Gastroesophageal sphincter (tissue), 4 donors: ENCODE data around the gene TSPAN5. TPM values are rescaled to one million over a fixed set of nuclear protein-coding genes. Genes with fewer than 3 reads are reported as not detected.

ENCODE experiments used
- ATAC-seq: fragments of 150-250 bp; one replicate; pipeline ENCODE4 v1.9.1; 2016; ENCODE audit warnings: mild to moderate bottlenecking, moderate library complexity
- H3K27ac ChIP-seq, 4 donors: fragments of 200-600 bp; sonication (generic) in 3 of 4; 1 replicate in 3 of 4; 2 replicates in 1 of 4; pipeline ENCODE4 v1.5.1; 2016 to 2019
- H3K27me3 ChIP-seq: fragments of 200-600 bp; sonication (generic); one replicate; pipeline ENCODE4 v1.5.1; 2019
- H3K36me3 ChIP-seq, 2 donors: fragments of 200-600 bp; sonication (generic); one replicate each; pipeline ENCODE4 v1.5.1; 2019; ENCODE audit warnings: control low read depth in 1 of 2
- H3K4me1 ChIP-seq, 3 donors: fragments of 200-600 bp; sonication (generic); 1 replicate in 2 of 3; 2 replicates in 1 of 3; pipeline ENCODE4 v1.5.1; 2016 to 2019; ENCODE audit warnings: control low read depth in 2 of 3
- H3K4me3 ChIP-seq, 2 donors: fragments of 200-600 bp; sonication (generic); one replicate each; pipeline ENCODE4 v1.5.1; 2019; ENCODE audit warnings: mild to moderate bottlenecking in 1 of 2, moderate library complexity in 1 of 2
- H3K9me3 ChIP-seq, 3 donors: fragments of 200-600 bp; sonication (generic); one replicate each; pipeline ENCODE4 v1.5.1; 2017 to 2019; ENCODE audit warnings: control low read depth in 2 of 3
- CTCF ChIP-seq, 4 experiments: fragments of 200-600 bp in 2 of 4; fragments of 450-650 bp in 2 of 4; sonication (generic) in 1 of 4; IDR thresholded peaks; one replicate each; pipeline ENCODE4 v1.5.1; 2017 to 2019; ENCODE audit warnings: antibody characterized with exemption in 4 of 4, mild to moderate bottlenecking in 2 of 4, moderate library complexity in 2 of 4
- EP300 ChIP-seq: sonication (generic); formaldehyde crosslinking; IDR thresholded peaks from one replicate; pipeline ENCODE4 v1.6.1; 2017; ENCODE audit warnings: antibody characterized with exemption, mild to moderate bottlenecking
- POLR2A ChIP-seq, 2 donors: fragments of 450-650 bp; IDR thresholded peaks; one replicate each; pipeline ENCODE4 v1.6.1; 2017; ENCODE audit warnings: antibody characterized with exemption in 2 of 2, mild to moderate bottlenecking in 2 of 2, moderate library complexity in 1 of 2
- POLR2AphosphoS5 ChIP-seq: sonication (generic); formaldehyde crosslinking; IDR thresholded peaks from one replicate; pipeline ENCODE4 v1.6.1; 2017; ENCODE audit warnings: antibody characterized with exemption
- whole genome bisulfite sequencing, 2 donors: methylation state at CpG; one replicate each; pipeline ENCODE4 v1.1.5; 2018; ENCODE audit warnings: low coverage in 1 of 2; 5-methylcytosine and 5-hydroxymethylcytosine counted together
- total RNA-seq, 4 donors: library from RNA; depleted of rRNA; stranded (reverse); fragments of >200 nt; gene quantifications; one replicate each; pipeline ENCODE4 v1.1.0, GENCODE V29; 2016

Gene TSPAN5
- total RNA-seq, 4 donors from 2014 or later, result 9.8 to 14.0 (median 12.2) TPM

GRCh38 chr4:98508248-98508647, 150.2 kb downstream of the TSPAN5 start:
- ATAC-seq, result no peak
- Histone ChIP-seq H3K9me3 (no peaks in the 10 kb centered on the region), H3K27me3 (no peaks in the 10 kb centered on the region), H3K4me1 (no peaks in the 10 kb centered on the region), H3K36me3 (no peaks in the 10 kb centered on the region), H3K27ac (no peak overlapping the region), H3K4me3 (no peak overlapping the region)
- TF ChIP-seq POLR2AphosphoS5, result no peak
- TF ChIP-seq EP300, result no peak
- no peak for TF ChIP-seq CTCF (IDR thresholded peaks at IDR 0.05)
- no peak for TF ChIP-seq POLR2A (IDR thresholded peaks at IDR 0.05)
- WGBS, 2 donors, result 91 to 100% methylated on average over 2 to 4 of the region's 4 CpGs

GRCh38 chr4:98507299-98507698, 151.1 kb downstream of the TSPAN5 start:
- Histone ChIP-seq H3K4me1 (no peaks in the 10 kb centered on the region), H3K9me3 (no peaks in the 10 kb centered on the region), H3K27me3 (no peaks in the 10 kb centered on the region), H3K36me3 (no peaks in the 10 kb centered on the region), H3K4me3 (no peak overlapping the region), H3K27ac (no peak overlapping the region)
- TF ChIP-seq CTCF (IDR thresholded peaks at IDR 0.05) (no peak), EP300 (no peak), POLR2A (IDR thresholded peaks at IDR 0.05) (no peak), POLR2AphosphoS5 (no peak)
- 57 to 78% methylated on average over 3 of the region's 3 CpGs for WGBS, 2 donors
- ATAC-seq, result no peak

- TF ChIP-seq POLR2A (IDR thresholded peaks at IDR 0.05), result no peak
- no peak for TF ChIP-seq CTCF (IDR thresholded peaks at IDR 0.05)
- TF ChIP-seq EP300, result no peak
- no peak for TF ChIP-seq POLR2AphosphoS5
- 63 to 70% methylated on average over 5 of the region's 5 CpGs for WGBS, 2 donors
These were observed 151.8 kb downstream of the TSPAN5 start for GRCh38 chr4:98506462-98507132.

GRCh38 chr4:98505992-98506391, 152.4 kb downstream of the TSPAN5 start:
- ATAC-seq, result no peak
- no peaks in the 10 kb centered on the region for H3K36me3 ChIP-seq
- H3K27me3 ChIP-seq, result no peaks in the 10 kb centered on the region
- no peaks in the 10 kb centered on the region for H3K4me1 ChIP-seq
- TF ChIP-seq POLR2AphosphoS5, result no peak
- TF ChIP-seq EP300, result no peak
- no peak for TF ChIP-seq CTCF (IDR thresholded peaks at IDR 0.05)
- TF ChIP-seq POLR2A (IDR thresholded peaks at IDR 0.05), result no peak
- 47 to 67% methylated on average over 1 of the region's 1 CpG for WGBS, 2 donors
- no peak overlapping the region for H3K27ac ChIP-seq
- H3K9me3 ChIP-seq, result no peaks in the 10 kb centered on the region
- H3K4me3 ChIP-seq, result no peak overlapping the region

More at GRCh38 chr4:98506462-98507132, 151.8 kb downstream of the TSPAN5 start:
- Histone ChIP-seq H3K27me3 (no peaks in the 10 kb centered on the region), H3K9me3 (no peaks in the 10 kb centered on the region), H3K27ac (no peak overlapping the region), H3K4me3 (no peak overlapping the region), H3K36me3 (no peaks in the 10 kb centered on the region), H3K4me1 (no peaks in the 10 kb centered on the region)
- ATAC-seq, result no peak

- 100% methylated on average over 1 of the region's 2 CpGs; no CpG with 5 or more reads in 1 of the 2 donors for WGBS, 2 donors
- H3K4me3 ChIP-seq, result no peak overlapping the region
- H3K27ac ChIP-seq, result no peak overlapping the region
- TF ChIP-seq CTCF (IDR thresholded peaks at IDR 0.05), result no peak
- no peak for ATAC-seq
- no peaks in the 10 kb centered on the region for H3K27me3 ChIP-seq
- H3K4me1 ChIP-seq, result no peaks in the 10 kb centered on the region
- H3K36me3 ChIP-seq, result no peaks in the 10 kb centered on the region
- no peaks in the 10 kb centered on the region for H3K9me3 ChIP-seq
These were observed 154.3 kb downstream of the TSPAN5 start for GRCh38 chr4:98504091-98504490.
